Dermis blood vessel endothelial cell (primary cell): ENCODE measurements around the gene HSD11B1. TPM values are rescaled to one million over a fixed set of nuclear protein-coding genes. Genes with fewer than 3 reads are reported as not detected.
"Not testable (repeated sequence)": the region's sequence is repeated elsewhere in the genome, so short reads cannot be mapped to it uniquely, and the experiment has no call there.

Experiments
- DNase-seq: peaks from one replicate; pipeline ENCODE4 v3.0.0; 2010
- total RNA-seq: library from RNA; depleted of rRNA; stranded (reverse); fragments of >200 nt; gene quantifications from 2 replicates; pipeline ENCODE4 v1.2.3, GENCODE V29; 2014

HSD11B1 gene
- total RNA-seq, 1 donor from 2014 or later, result not detected

- DNase-seq, result peak; percentile 15
These were observed 12.3 kb upstream of the HSD11B1 start for GRCh38 chr1:209692296-209692695.

GRCh38 chr1:209692745-209693504 lies 11.7 kb upstream of the HSD11B1 start:
- peak; percentile 85 for DNase-seq

- DNase-seq, result no peak
These were observed 8.0 kb upstream of the HSD11B1 start for GRCh38 chr1:209696673-209697072.

GRCh38 chr1:209697126-209697525 lies 7.5 kb upstream of the HSD11B1 start:
- no peak for DNase-seq

- not testable (repeated sequence) for DNase-seq
These were observed 4.0 kb upstream of the HSD11B1 start for GRCh38 chr1:209700686-209701085.

- DNase-seq, result no peak
These were observed 1.8 kb upstream of the HSD11B1 start for GRCh38 chr1:209702832-209703231.

- no peak for DNase-seq
These were observed 677 bp upstream of the HSD11B1 start for GRCh38 chr1:209703834-209704504.

- DNase-seq, result no peak
These were observed 470 bp downstream of the HSD11B1 start for GRCh38 chr1:209705033-209705598.

- DNase-seq, result no peak
These were observed 2.0 kb downstream of the HSD11B1 start for GRCh38 chr1:209706622-209707021.

- no peak for DNase-seq
These were observed 2.7 kb downstream of the HSD11B1 start for GRCh38 chr1:209707308-209707707.

- DNase-seq, result no peak
These were observed 3.7 kb downstream of the HSD11B1 start for GRCh38 chr1:209708297-209708696.

- DNase-seq, result no peak
These were observed 5.4 kb downstream of the HSD11B1 start for GRCh38 chr1:209710093-209710492.

- no peak for DNase-seq
These were observed 6.2 kb downstream of the HSD11B1 start for GRCh38 chr1:209710847-209711246.

- no peak for DNase-seq
These were observed 9.7 kb downstream of the HSD11B1 start for GRCh38 chr1:209714338-209714737.

- no peak for DNase-seq
These were observed 10.7 kb downstream of the HSD11B1 start for GRCh38 chr1:209715314-209715713.

GRCh38 chr1:209717818-209718217 lies 13.2 kb downstream of the HSD11B1 start:
- DNase-seq, result no peak

- no peak for DNase-seq
These were observed 15.7 kb downstream of the HSD11B1 start for GRCh38 chr1:209720326-209720725.

GRCh38 chr1:209720826-209721225 lies 16.2 kb downstream of the HSD11B1 start:
- DNase-seq, result no peak

- DNase-seq, result no peak
These were observed 16.7 kb downstream of the HSD11B1 start for GRCh38 chr1:209721323-209721722.

GRCh38 chr1:209723265-209723664 lies 18.6 kb downstream of the HSD11B1 start:
- DNase-seq, result no peak

- no peak for DNase-seq
These were observed 19.4 kb downstream of the HSD11B1 start for GRCh38 chr1:209723756-209724693.

- DNase-seq, result no peak
These were observed 22.6 kb downstream of the HSD11B1 start for GRCh38 chr1:209727286-209727685.

- no peak for DNase-seq
These were observed 23.1 kb downstream of the HSD11B1 start for GRCh38 chr1:209727785-209728184.
